Metanephros (tissue), 1 donor: ENCODE data around the gene HOXA6. TPM values are rescaled to one million over a fixed set of nuclear protein-coding genes. Genes with fewer than 3 reads are reported as not detected.

Experiments
- total RNA-seq: library from RNA; depleted of rRNA; stranded (reverse); fragments of >200 nt; gene quantifications from one replicate; pipeline ENCODE4 v1.2.3, GENCODE V29; 2014

The HOXA6 gene
- 72.5 TPM for total RNA-seq

DNA sequence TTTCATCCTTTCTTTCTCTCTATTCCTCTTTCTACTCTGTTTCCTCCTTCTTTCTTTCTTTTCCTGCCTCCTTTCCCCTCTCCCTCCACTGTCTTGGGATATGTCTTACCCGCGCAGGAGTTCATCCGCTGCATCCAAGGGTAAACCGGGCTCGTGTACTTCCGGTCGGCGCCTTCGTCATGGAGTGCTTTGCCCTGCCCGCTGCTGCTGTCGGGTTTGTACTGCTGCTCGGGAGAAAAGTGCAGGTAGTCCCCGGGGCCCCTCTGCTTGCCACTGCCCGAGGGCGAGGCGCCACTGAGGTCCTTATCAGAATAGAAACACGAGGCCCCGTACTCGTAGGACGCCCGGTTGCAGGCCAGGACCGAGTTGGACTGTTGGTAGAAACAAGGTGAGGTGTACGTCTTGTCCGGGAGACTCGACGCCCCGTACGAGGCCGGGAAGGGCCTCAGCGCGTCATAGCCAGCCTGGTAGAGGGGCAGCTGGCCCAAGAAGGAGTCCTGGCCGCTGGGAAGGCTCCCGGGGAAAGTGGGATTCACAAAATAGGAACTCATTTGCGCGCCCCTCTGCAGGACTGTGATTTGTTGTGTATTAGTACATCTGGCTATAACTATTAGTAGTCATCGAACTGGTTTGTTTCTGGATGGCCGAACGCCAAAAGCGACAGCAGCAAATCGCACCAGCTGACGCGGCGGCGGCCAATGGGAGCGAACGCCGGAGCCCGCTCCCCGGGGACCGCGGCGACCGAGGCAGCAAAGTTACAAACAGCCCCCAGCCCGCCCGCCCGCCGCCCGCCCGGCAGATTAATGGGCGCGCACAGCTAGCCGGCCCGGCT, at the start of gene HOXA6:
Gene HOXA6, minus strand, starts transcription at position 576 of the 832 bp plus-strand sequence. Its CDS starts 25 bp downstream, at position 551.

DNA sequence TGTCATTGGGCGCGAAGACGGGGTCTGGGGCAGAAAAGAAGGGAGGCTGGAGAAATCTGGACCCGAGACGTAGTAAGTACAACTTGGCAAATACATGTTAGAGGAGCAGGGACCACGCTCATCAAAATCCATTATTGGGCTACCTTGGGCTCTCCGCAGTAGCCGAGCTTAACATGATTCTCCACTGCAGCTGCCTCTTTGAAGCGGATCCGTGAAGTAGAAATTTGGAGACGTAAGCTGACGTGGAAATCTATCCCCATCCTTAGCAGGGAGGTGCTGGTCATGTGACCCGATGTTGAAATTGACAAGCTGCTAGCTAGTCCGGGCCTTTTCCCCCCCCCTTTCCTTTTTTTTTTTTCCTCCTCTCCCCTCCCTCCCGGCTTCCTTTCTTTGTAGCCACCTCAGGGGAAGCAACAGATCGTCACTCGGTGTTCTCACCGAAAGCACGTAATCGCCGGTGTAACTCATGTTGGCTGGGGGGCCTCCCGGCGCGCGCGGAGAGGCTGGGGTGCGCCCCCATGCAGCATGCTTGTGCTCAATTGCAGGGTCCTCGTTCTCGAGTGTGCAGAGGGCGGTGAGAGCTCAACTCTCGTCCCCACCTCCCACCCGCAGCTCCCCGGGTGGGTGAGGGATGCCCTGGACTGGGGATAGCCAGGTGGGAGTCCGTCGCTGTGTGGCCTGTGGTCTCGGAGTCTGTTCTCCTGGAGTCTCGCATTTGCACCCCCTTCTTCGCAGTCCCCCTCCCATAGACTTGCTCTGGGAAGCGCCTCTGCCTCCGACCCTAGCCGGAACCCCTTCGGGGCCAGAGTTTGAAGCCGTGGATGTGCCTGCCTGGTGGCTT, 37.7 kb upstream of the HOXA6 start, which contains the start of gene HOXA11:
Gene HOXA11, minus strand, starts transcription at position 220 of the 841 bp plus-strand sequence. Its CDS starts 88 bp downstream, at position 132.

DNA sequence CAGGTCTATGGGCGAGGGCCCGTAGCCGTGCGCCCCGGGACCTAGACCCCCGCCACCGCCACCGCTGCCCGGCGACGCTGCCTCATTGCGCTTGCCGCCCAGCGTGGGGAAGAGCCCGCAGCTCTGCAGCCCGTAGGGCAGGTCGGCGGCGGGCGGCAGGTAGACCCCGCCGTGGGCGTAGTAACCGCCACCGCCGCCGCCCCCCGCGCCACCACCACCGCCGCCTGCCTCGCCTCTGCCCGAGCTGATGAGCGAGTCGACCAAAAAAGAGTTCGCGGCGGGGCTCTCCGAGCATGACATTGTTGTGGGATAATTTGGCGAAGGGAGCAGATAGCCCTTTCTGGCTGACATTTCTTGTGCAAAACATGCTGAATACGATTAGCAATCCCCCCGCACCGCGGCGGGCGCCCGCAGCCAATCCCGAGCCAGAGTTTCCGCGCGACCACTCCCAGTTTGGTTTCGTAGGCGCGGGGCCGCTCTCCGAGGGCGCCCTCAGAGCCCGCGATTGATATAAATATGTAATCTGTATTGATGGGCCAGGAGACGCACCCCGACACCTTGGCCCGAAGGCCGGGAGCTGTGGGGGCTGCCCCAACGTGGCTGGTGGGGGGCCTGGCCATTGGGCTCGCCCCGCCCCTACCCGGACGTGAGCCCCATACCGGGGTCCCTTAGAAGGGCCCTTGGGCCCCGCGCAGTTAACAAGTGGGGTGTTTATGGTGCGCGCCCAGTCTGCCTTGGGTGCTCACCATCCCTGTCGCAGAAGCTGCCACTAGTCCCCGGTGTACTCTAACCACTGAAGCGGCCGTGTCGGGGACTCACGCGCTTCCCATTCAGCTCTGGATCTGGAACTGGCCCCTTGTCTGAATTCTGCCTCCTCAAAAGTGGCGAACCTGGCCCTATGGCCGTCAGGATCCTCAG, 26.6 kb upstream of the HOXA6 start, which contains the start of gene HOXA10:
Gene HOXA10, minus strand, starts transcription at position 365 of the 918 bp plus-strand sequence. Its CDS starts 14 bp downstream, at position 351.

DNA sequence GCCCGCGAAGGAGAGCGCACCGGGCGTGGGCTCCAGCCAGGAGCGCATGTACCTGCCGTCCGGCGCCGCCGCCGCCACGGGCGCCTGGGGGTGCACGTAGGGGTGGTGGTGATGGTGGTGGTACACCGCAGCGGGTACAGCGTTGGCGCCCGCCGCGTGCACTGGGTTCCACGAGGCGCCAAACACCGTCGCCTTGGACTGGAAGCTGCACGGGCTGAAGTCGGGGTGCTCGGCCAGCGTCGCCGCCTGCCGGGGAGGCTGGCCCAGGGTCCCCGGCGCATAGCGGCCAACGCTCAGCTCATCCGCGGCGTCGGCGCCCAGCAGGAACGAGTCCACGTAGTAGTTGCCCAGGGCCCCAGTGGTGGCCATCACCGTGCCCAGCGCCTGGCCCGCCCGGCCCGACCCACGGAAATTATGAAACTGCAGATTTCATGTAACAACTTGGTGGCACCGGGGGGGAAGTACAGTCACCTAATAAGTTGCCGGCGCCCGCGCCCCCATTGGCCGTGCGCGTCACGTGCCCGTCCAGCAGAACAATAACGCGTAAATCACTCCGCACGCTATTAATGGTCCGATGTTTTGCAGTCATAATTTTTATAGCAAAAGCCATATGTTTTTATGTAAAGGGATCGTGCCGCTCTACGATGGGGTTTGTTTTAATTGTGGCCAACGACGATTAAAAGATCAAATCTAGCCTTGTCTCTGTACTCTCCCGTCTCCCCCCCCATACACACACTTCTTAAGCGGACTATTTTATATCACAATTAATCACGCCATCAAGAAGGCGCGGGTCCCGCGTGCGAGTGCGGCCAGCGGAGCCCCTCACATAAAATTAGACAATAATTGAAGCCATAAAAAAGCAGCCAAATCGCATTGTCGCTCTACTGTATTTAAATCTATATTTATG, 17.8 kb upstream of the HOXA6 start, which contains the start of gene HOXA9:
Gene HOXA9, minus strand, starts transcription at position 449 of the 907 bp plus-strand sequence. Its CDS starts 80 bp downstream, at position 369.

DNA sequence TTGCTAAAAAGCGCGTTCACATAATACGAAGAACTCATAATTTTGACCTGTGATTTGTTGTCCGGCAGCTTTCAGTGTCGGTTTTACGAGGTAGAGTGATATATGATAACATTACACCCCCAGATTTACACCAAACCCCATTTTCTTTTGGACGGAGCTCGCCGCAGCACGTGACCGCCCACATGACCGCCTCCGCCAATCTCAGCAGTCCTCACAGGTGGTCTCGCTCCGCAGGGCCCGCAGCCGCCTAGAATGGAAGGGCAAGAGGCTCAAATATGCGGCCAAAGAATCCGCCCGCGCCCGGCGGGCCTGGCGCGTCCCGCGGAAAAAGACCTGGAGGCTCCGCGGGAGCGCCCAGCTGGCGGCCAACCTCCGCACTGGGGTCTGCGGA, 8.9 kb upstream of the HOXA6 start, which contains the start of gene HOXA7:
Gene HOXA7, minus strand, starts transcription at position 168 of the 391 bp plus-strand sequence. Its CDS starts 130 bp downstream, at position 38.

DNA sequence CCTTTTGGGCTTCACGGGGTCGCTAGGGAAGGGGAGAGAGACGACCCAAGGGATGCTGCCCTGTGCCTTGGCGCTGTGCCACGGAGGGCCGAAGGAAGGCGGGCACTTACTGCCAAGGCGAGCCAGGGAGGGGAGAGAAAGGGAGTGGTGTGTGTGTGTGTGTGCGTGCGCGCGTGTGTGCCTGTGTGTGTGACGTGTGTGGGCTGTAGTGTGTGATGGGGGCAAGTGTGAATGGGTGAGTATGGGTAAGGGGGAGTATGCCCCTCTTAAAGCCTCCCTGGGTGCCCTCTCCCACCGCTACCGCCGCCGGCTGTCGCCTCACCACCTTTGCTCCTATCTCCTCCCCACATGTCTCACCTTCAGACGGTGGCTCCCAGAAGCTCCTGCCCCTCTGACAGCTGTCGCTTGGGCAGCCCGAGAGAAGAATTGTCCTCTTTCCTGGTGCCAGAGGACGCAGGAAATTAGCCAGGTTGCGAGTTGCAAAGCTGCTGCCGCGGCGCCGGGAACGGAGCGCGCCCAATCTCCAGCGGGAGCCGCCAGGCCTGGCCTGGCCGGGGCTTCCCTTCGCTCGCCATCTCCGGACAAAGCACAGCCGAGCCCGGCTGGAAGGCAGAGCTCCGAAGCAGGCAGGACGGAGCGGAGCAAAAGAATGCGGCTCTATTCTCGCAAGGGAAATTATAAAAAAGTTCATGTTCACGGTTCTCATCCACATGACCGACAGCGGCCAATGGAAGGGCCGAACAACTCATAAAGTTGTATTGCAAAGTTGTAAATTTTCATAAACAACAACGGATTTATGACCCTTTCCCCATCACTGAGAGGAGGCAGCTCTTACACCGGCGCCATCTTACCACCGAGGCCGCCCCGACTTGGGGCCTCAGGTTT, 4.6 kb upstream of the HOXA6 start, which contains the start of gene HOXA3:
Gene HOXA3, minus strand, starts transcription at position 653 of the 885 bp plus-strand sequence. CDS start 41,943 bp downstream, outside the sequence.

DNA sequence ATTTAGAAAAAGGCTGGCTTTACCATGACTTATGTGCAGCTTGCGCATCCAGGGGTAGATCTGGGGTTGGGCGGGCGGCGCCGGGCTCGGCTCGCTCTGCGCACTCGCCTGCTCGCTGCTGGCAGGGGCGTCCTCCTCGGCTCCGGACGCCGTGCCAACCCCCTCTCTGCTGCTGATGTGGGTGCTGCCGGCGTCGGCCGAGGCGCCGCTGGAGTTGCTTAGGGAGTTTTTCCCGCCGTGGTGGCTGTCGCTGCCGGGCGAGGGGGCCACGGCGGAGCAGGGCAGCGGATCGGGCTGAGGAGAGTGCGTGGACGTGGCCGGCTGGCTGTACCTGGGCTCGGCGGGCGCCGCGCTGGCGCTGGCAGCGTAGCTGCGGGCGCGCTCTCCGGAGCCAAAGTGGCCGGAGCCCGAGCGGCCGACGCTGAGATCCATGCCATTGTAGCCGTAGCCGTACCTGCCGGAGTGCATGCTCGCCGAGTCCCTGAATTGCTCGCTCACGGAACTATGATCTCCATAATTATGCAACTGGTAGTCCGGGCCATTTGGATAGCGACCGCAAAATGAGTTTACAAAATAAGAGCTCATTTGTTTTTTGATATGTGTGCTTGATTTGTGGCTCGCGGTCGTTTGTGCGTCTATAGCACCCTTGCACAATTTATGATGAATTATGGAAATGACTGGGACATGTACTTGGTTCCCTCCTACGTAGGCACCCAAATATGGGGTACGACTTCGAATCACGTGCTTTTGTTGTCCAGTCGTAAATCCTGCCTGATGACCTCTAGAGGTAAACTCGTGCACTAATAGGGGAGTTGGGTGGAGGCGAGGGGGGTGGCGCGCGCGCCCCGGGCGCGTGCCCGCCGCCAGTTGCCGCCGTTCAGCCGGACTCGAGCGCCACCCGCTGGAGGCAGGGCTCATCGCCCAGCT, 4.3 kb downstream of the HOXA6 start, which contains the start of gene HOXA5:
Gene HOXA5, minus strand, starts transcription at position 659 of the 927 bp plus-strand sequence. Its CDS starts 74 bp downstream, at position 585.

DNA sequence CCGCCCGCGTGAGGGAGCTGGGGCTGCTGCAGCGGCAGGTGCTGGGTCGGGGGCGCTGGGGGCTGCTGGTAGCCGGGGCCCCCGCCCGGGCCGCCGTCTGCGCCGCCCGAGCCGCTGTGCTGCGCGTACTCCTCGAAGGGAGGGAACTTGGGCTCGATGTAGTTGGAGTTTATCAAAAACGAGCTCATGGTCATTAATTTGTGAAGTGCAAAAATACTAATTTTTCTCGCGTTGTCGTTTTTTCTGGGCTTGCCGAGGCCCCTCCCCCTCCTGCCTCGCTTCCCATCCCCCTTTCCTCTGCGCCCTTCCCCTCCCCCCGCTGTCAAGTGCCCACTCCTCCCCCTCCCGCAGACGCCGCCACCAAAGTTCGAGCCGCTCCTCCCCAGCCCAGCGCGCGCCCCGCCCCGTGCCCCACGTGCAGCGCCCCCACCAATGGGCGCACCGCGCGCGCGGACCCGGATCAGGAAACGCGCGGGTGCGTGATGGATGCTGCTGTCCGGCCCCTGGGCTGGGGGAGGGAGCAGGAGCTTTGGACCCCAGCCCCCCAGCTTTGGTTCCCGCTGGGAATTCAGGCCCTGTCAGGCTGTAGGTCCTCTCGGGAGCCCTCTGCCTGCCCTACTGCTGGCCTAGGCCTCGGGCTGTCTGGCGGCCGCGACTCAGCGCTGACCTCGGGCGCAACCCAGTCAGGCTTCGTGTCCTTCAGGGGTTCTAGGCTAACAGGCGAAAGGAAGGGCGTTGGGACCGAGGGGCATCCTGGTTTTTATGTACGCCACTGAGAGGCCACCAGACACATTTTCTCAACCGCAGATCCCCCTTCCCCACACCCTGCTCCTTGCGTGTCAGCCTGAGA, 16.8 kb downstream of the HOXA6 start, which contains the start of gene HOXA4:
Gene HOXA4, minus strand, starts transcription at position 218 of the 850 bp plus-strand sequence. Its CDS starts 24 bp downstream, at position 194.

DNA sequence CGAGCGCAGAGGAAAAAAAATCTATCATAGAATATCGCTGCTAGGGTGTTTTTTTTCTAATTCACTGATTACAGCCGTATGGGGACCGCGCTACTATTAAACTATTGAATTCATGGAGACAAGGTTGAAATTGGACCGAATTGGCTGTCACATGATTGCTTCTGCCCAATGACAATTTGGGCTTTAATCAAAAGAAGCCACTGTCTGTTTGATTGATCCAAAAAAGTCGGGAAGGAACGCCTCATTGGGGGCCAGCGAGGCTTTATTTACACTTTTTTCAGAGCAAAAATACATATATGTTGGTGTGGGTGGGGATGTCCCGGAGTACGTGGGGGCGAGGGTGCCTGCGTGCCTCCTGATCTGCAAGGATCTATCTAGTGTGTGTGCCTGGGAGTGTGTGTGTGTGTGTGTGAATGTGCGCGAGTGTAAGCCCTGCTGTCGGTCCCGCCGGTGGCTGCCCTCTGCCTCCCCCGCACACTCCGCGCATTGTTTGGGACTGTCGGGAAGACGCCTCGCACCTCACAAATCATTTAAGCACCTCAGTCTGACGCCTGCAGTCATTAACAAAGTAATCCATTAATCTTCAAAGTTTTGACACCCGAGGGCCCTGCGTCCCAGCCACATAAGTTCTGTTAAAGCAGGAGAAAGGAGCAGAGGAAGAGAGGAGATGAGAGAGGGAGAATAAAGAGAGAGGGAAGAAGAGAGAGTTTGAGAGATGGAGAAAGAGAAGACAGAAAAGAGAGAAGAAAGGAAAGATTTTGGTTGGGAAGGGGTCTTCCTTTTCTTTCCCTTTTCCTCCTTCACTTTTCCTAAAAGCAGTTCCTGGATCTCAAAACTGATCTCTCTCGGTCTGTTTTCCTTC, 44.8 kb downstream of the HOXA6 start, which contains the start of gene HOXA2:
Gene HOXA2, minus strand, starts transcription at position 103 of the 862 bp plus-strand sequence. CDS start 183 bp downstream, outside the sequence.

DNA sequence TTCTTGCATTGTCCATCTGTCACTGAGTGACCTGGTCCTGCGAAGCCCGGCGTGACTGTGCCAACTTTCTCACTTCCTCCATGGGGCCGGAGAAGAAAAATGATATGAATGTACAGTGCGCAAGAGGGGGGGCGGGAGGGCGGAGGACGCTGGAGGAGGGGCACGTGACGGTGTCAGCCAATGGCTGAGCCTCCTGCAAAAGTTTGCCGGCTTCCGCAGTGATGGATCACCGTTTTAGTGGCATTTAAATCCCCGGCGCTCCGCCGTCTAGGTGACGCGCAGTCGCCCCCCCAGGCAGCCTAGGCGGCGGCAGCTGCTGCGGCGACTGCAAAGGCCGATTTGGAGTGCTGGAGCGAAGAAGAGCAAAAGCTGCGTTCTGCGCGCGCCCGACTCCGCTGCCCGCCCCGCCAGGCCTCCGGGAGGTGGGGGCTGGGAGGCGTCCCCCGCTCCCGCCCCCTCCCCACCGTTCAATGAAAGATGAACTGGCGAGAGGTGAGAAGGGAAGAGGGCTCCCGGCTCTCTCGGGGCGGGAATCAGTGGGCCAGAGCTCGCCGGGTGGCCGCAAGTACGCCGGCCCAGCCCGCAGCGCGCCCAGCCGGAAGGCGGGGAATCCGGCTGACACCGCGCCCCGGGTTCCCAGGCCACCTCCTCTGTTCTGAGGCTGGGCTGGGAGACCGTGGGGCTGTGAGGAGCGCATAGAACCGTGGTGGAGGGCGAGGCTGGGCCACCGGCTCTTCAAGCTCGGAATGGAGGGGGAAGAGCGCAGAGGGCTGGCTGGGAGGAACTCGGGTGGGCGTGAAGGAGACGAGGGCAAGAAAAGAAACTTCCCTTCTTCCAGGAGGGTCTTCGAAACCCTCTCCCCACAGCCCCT, 51.4 kb downstream of the HOXA6 start, which contains the start of gene HOXA1:
Gene HOXA1, minus strand, starts transcription at position 104 of the 871 bp plus-strand sequence. Its CDS starts 88 bp downstream, at position 16.

